ENCODE results near the gene C12orf42.

The C12orf42 gene

GRCh38 chr12:103519632-103520031 is 23.9 kb upstream of the C12orf42 start:
- Histone ChIP-seq H3K4me3 (ENCODE audit: insufficient read depth, low read length, poor library complexity, severe bottlenecking) (no peak overlapping the region), H3K9me3 (ENCODE audit: insufficient read depth, low read length) (no peaks in the 10 kb centered on the region), H3K27me3 (ENCODE audit: low read length) (no peaks in the 10 kb centered on the region), H3F3A (ENCODE audit: insufficient read depth) (no peaks in the 10 kb centered on the region), H3K9ac (ENCODE audit: low read length) (no peak overlapping the region), H3K36me3 (ENCODE audit: low read length) (no peaks in the 10 kb centered on the region), H3K9me2 (replicated peaks; ENCODE audit: insufficient read depth, low read length) (no peaks in the 10 kb centered on the region), H3K27ac (ENCODE audit: low read depth, low read length) (no peak overlapping the region), H3K79me2 (ENCODE audit: insufficient read depth, low read length) (no peaks in the 10 kb centered on the region), H3K4me2 (ENCODE audit: low read depth, low read length, poor library complexity, severe bottlenecking) (no peak overlapping the region), H4K20me1 (ENCODE audit: low read depth, low read length) (no peaks in the 10 kb centered on the region), H2AFZ (ENCODE audit: low read depth, low read length, severe bottlenecking) (no peak overlapping the region)
- TF ChIP-seq CTCF (IDR thresholded peaks at IDR 0.05; ENCODE audit: insufficient read depth, low read length, poor library complexity, severe bottlenecking) (no peak), EZH2phosphoT487 (conservative IDR thresholded peaks at IDR 0.05; ENCODE audit: low read length) (no peak)

GRCh38 chr12:103518899-103519298 is 23.1 kb upstream of the C12orf42 start:
- no peak overlapping the region for H2AFZ ChIP-seq (ENCODE audit: low read depth, low read length, severe bottlenecking)
- no peaks in the 10 kb centered on the region for H4K20me1 ChIP-seq (ENCODE audit: low read depth, low read length)
- no peak overlapping the region for H3K4me2 ChIP-seq (ENCODE audit: low read depth, low read length, poor library complexity, severe bottlenecking)
- H3K27ac ChIP-seq (ENCODE audit: low read depth, low read length) = no peak overlapping the region
- no peaks in the 10 kb centered on the region for H3K27me3 ChIP-seq (ENCODE audit: low read length)
- no peaks in the 10 kb centered on the region for H3K9me3 ChIP-seq (ENCODE audit: insufficient read depth, low read length)
- no peaks in the 10 kb centered on the region for H3F3A ChIP-seq (ENCODE audit: insufficient read depth)
- H3K79me2 ChIP-seq (ENCODE audit: insufficient read depth, low read length) = no peaks in the 10 kb centered on the region
- H3K4me3 ChIP-seq (ENCODE audit: insufficient read depth, low read length, poor library complexity, severe bottlenecking) = no peak overlapping the region
- TF ChIP-seq EZH2phosphoT487 (conservative IDR thresholded peaks at IDR 0.05; ENCODE audit: low read length) = no peak
- TF ChIP-seq CTCF (IDR thresholded peaks at IDR 0.05; ENCODE audit: insufficient read depth, low read length, poor library complexity, severe bottlenecking) = no peak
- H3K36me3 ChIP-seq (ENCODE audit: low read length) = no peaks in the 10 kb centered on the region
- H3K9ac ChIP-seq (ENCODE audit: low read length) = no peak overlapping the region
- no peaks in the 10 kb centered on the region for H3K9me2 ChIP-seq (replicated peaks; ENCODE audit: insufficient read depth, low read length)

GRCh38 chr12:103517161-103517560 is 21.4 kb upstream of the C12orf42 start:
- H3F3A ChIP-seq (ENCODE audit: insufficient read depth) = no peaks in the 10 kb centered on the region
- H3K9me2 ChIP-seq (replicated peaks; ENCODE audit: insufficient read depth, low read length) = no peaks in the 10 kb centered on the region
- H2AFZ ChIP-seq (ENCODE audit: low read depth, low read length, severe bottlenecking) = no peak overlapping the region
- no peaks in the 10 kb centered on the region for H3K27me3 ChIP-seq (ENCODE audit: low read length)
- H4K20me1 ChIP-seq (ENCODE audit: low read depth, low read length) = no peaks in the 10 kb centered on the region
- H3K9me3 ChIP-seq (ENCODE audit: insufficient read depth, low read length) = no peaks in the 10 kb centered on the region
- H3K27ac ChIP-seq (ENCODE audit: low read depth, low read length) = no peak overlapping the region
- H3K9ac ChIP-seq (ENCODE audit: low read length) = no peak overlapping the region
- TF ChIP-seq EZH2phosphoT487 (conservative IDR thresholded peaks at IDR 0.05; ENCODE audit: low read length) (no peak), CTCF (IDR thresholded peaks at IDR 0.05; ENCODE audit: insufficient read depth, low read length, poor library complexity, severe bottlenecking) (no peak)
- no peaks in the 10 kb centered on the region for H3K79me2 ChIP-seq (ENCODE audit: insufficient read depth, low read length)
- no peak overlapping the region for H3K4me2 ChIP-seq (ENCODE audit: low read depth, low read length, poor library complexity, severe bottlenecking)
- H3K36me3 ChIP-seq (ENCODE audit: low read length) = no peaks in the 10 kb centered on the region
- no peak overlapping the region for H3K4me3 ChIP-seq (ENCODE audit: insufficient read depth, low read length, poor library complexity, severe bottlenecking)
